GM18861 (cell line): ENCODE measurements around the gene SEMA4C.

Source experiments
- ATAC-seq: cut with Tn5 transposase; IDR thresholded peaks from one replicate; pipeline ENCODE4 v1.9.1; 2021; ENCODE audit not compliant: unreplicated experiment

Gene SEMA4C

GRCh38 chr2:96869822-96870625 is at the start of gene SEMA4C:
Gene SEMA4C (minus strand): TSS chr2:96870080. CDS start chr2:96867886, 2,194 bp downstream.
- ATAC-seq = no peak

DNA sequence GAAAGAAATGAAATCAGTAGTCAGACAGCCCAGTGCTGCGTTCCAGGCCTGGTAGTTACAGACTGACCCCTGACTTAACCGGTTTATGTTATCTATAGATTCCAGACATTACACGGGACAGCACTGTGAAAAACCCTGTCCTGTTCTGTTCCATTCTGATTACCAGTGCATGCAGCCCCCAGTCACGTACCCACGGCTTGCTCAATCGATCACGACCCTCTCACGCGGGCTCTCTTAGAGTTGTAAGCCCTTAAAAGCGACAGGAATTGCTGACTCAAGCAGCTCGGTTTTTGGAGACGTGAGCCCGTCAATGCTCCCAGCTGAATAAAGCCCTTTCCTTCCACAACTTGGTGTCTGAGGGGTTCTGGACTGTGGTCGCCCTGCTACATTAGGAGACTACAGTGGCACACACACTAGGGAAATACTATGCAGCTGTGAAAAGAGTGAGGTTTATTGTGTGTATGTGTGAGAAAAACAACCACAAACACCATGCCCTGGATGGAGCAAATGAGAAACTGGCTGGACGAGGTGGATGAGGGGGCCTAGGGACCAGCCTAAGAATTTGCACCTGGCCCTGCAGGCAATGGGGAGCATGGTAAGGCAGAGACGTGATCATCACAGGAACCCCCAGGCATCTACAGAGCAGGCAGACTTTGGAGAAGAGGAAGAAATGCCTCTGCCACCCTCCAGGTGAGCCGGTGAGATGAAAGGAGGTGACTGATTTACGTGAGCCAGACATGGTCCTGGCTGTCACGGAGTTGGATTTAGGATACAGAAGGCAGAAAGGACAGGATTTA is 49.1 kb upstream of the SEMA4C start:
- no peak for ATAC-seq

DNA sequence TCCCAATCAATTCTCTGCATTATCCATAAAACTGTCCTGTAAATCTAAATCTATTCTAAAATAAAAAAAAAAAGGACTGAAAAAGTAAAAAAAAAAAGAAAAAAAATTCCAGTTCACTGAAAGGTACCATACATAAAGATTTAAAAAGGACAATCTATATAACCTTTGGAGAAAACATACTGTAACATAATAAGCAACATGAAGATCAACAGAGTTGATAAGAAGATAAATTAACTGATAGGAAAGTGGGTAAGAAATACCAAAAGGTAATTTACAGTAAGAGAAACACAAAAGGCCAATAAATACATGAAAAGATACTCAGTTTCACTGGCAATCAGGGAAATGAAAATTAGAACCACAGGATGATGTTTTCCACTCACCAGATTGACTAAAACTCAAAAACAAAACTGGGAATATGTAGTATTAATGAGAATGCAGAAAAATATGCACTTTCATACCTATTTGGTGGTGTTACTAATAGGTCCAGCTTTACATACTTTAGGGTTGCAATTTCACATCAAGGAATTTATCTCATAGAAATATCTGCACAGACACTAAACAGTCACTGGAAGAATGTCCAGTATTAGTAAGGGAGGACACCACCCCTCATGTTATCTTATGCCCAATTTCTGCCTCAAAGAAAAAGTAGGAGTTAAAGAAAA is 48.3 kb upstream of the SEMA4C start:
- ATAC-seq = no peak

GRCh38 chr2:96916646-96917543 is 47.0 kb upstream of the SEMA4C start:
- no peak for ATAC-seq

- no peak for ATAC-seq
Measured at GRCh38 chr2:96916156-96916630, 46.3 kb upstream of the SEMA4C start.

DNA sequence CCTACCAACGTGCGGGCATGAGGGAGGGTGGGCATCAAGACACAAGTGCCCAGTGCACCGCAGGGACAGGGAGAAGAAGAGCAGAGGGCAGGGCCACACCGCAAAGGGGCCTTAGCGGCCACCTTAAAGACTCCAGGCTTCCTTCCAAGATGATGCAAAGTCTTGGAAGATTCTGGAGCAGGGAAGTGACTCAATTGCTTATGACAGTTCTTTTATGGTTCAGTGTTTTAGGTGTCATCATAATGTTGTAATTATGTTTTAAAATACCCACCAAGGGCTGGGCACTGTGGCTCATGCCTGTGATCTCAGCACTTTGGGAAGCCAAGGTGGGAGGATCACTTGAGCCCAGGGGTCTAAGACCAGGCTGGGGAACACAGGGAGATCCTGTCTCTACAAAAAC is 44.5 kb upstream of the SEMA4C start:
- ATAC-seq = no peak

- ATAC-seq = no peak
Measured at GRCh38 chr2:96913398-96914202, 43.7 kb upstream of the SEMA4C start.

GRCh38 chr2:96913117-96913397 is 43.2 kb upstream of the SEMA4C start:
- ATAC-seq = no peak

DNA sequence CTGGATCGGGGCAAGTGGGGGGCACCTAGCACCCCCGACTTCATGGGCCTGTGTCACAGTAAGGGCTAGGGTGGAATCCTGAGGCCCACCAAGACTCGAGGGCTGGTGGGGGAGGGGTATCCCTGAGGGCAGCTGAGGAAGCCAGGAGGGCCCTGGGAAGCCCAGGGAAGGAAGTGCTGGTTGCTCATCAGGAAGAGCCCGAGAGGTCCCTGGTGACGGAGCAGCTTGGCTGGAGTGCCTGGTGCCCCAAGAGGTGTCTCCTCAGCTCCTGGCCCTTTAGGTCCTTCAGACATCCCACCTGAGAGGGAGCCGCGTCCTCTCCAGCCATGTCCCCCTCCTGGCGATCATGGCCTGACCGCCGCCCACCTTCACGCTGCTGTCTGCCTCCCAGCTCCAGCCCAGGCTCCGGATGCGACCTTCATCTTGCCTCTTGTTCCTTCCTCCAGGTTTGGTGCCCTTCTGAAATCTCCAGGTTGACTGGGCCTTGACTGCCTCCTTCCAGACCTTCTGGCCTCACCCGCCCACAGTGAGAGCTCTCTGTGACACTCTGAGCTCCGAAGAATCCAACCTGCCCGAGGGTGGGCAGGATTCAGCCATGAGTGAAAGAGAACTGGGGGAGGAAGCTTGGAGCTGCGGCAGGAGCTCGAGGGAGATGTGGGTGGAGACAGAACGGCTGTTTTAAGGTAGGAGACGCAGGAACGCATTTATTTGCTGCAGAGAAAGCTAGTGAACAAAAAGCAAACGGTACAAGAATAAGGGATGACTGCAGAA is 42.7 kb upstream of the SEMA4C start:
- ATAC-seq = no peak

DNA sequence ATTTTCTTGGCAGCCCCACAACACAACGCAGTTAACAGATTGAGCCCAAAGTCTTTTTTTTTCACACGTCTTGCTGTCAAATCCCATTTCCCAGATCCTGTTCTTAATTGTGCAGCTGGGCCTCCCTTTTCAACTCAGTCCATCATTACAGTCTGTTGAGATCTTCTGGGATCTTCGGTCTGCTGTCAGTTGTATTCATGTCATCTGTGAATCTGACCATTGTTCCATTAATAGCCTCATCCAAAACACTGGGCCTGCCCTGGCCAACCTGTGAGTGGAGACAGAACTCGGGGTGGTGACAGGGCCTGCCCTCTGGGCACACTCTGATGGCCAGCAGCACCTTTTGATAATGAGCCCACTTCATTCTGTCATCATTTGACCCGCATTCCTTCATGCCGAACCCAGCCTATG is 39.7 kb upstream of the SEMA4C start:
- no peak for ATAC-seq

- ATAC-seq = no peak
Measured at GRCh38 chr2:96907115-96908041, 37.5 kb upstream of the SEMA4C start.

GRCh38 chr2:96906729-96907114 is 36.8 kb upstream of the SEMA4C start:
- no peak for ATAC-seq

GRCh38 chr2:96903815-96904214 is 33.9 kb upstream of the SEMA4C start:
- no peak for ATAC-seq

GRCh38 chr2:96903318-96903717 is 33.4 kb upstream of the SEMA4C start:
- no peak for ATAC-seq

GRCh38 chr2:96900237-96900636 is 30.4 kb upstream of the SEMA4C start:
- no peak for ATAC-seq

GRCh38 chr2:96899413-96899741 is 29.5 kb upstream of the SEMA4C start:
- ATAC-seq = no peak

- ATAC-seq = no peak
Measured at GRCh38 chr2:96898641-96899412, 28.9 kb upstream of the SEMA4C start.

GRCh38 chr2:96898135-96898505 is 28.2 kb upstream of the SEMA4C start:
- no peak for ATAC-seq
